ENCODE results near the gene MCM5.

DNA sequence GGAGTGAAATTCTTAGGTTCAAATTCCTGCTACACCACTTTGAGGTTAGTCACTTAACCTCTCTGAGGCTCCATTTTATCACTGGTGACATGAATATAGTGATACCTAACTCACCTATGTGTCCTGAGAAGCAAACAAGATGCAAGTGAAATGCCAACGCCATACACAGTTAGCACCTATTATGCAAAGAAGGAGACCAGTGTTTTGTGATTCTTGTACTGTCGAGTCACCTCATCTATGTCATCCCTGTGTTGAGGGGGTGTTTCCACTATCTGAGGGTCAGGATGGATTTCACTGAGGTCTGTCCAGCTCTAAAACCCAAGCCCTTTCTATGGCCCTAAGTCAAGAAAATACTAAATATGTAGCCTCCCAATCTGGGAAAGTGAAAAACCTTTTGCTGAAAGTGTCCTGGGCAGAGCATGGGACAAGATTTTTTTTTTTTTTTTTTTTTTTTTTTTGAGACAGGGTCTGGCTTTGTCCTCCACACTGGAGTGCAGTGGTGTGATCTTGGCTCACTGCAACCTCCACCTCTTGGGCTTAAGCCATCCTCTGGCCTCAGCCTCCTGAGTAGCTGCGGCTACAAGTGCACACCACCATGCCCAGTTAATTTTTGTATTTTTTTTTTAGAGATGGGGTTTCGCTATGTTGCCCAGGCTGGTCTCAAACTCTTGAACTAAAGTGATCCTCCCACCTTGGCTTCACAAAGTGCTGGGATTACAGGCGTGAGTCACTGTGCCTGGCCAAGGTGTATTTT is 5.0 kb upstream of the MCM5 start:
- TF ChIP-seq CTCF (IDR thresholded peaks at IDR 0.05) (no peak), POLR2AphosphoS5 (IDR thresholded peaks at IDR 0.05) (no peak)
